Measurements from ENCODE around the gene PROX1. TPM values are rescaled to one million over a fixed set of nuclear protein-coding genes. Genes with fewer than 3 reads are reported as not detected.

Gene PROX1
- polyA plus RNA-seq, 1 donor from 2014 or later, result 0.89 TPM

DNA sequence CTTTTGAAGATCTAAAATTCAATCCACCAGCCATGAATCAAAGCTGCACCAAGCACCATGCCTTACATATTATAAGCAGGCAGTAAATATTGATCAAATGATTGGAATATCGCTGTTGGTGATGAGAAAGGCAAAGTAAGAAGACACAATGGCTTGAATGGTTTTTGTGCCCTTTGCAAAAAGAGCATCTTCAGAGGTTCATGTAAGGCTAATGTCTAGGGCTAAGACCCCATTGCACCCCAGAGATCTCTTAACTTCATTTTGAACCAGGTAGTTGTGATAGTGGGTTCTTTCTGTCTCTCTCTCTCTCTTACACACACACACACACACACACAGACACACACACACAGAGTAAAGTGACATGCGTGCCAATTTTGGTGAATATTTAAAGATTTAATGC, 12.0 kb downstream of the PROX1 start:
- H3K4me1 Mint-ChIP-seq, result no peaks in the 10 kb centered on the region
- peaks cover 2% of the 10 kb centered on the region for H3K27me3 Mint-ChIP-seq
- H3K9me3 Mint-ChIP-seq, result peaks cover 0 to 2% (median 2%) of the 10 kb centered on the region in 3 donors
- H3K4me3 Mint-ChIP-seq, result no peak overlapping the region
- peak overlapping the region in 1 of 3 donors; percentile 3 for H3K27ac Mint-ChIP-seq
- H3K36me3 Mint-ChIP-seq, result no peaks in the 10 kb centered on the region

- H3K9me3 Mint-ChIP-seq, result peaks cover 0 to 2% (median 2%) of the 10 kb centered on the region in 3 donors
- no peaks in the 10 kb centered on the region for H3K27me3 Mint-ChIP-seq
- no peak overlapping the region for H3K27ac Mint-ChIP-seq
- H3K4me1 Mint-ChIP-seq, result no peaks in the 10 kb centered on the region
- no peaks in the 10 kb centered on the region for H3K36me3 Mint-ChIP-seq
- H3K4me3 Mint-ChIP-seq, result no peak overlapping the region
These were observed 14.3 kb downstream of the PROX1 start for GRCh38 chr1:214002060-214002459.

DNA sequence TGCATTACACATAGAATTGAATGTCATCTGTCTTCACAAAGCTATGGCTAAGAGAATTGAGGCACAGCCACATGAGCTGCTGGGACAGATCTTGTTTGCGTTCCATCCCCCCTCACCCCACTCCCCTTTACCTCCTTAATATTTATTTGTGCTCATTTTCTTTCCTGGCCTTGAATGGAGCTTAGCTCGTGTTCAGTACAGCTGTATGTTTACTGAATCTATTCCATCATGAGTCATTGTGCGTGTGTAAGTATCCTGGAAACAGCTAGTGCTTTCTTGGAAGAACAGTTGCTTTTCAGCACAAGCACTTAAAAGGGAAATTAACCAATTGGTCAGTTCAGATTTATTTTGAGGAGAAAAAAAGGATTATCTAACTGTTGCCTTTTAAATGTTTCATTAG, 14.7 kb downstream of the PROX1 start:
- H3K4me3 Mint-ChIP-seq, result no peak overlapping the region
- H3K27me3 Mint-ChIP-seq, result no peaks in the 10 kb centered on the region
- no peak overlapping the region for H3K27ac Mint-ChIP-seq
- H3K36me3 Mint-ChIP-seq, result no peaks in the 10 kb centered on the region
- H3K9me3 Mint-ChIP-seq, result peaks cover 0 to 2% (median 2%) of the 10 kb centered on the region in 3 donors
- H3K4me1 Mint-ChIP-seq, result no peaks in the 10 kb centered on the region

DNA sequence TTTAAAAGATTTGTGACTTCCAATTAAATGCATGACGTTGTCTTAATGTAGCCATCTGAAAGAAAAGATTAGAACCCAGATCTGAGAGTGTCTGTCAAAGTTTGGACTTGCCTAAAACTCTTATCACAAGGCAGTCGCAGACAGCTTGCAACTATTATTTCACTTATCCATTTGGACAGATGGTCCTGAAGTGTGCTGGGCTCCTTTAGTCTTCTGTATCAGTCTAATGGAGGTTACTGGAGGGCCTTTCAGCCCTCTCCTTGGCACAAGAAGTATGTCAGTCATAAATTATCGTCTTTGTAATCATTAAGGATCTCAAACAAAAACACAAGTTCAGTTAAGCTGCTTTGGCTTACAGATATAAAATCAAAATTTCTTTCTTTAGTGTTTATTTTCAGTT, 15.5 kb downstream of the PROX1 start:
- Mint-ChIP-seq H3K9me3 (peaks cover 0 to 2% (median 2%) of the 10 kb centered on the region in 3 donors), H3K4me1 (no peaks in the 10 kb centered on the region), H3K27ac (no peak overlapping the region), H3K4me3 (no peak overlapping the region), H3K27me3 (no peaks in the 10 kb centered on the region), H3K36me3 (no peaks in the 10 kb centered on the region)

DNA sequence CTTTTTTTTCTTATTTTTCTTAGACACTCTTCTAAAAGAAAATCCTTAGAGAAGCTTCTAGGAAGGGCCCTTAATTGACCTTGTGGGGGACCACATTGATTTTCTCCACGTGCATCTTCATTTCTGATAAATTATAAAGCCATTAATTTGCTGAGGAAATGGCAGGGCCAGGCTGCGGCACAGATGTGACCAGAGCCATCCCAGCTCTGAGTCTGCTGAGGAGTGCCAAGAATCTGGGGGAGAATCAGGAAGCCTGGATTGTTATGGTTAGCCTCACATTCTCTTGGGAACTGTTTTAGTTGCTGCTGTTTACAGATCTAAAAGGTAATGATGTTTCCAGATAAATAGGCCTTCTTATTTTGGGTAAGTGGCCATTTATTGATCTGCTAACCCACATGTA, 16.2 kb downstream of the PROX1 start:
- H3K4me3 Mint-ChIP-seq, result no peak overlapping the region
- peaks cover 0 to 2% (median 2%) of the 10 kb centered on the region in 3 donors for H3K9me3 Mint-ChIP-seq
- no peaks in the 10 kb centered on the region for H3K27me3 Mint-ChIP-seq
- no peaks in the 10 kb centered on the region for H3K4me1 Mint-ChIP-seq
- H3K27ac Mint-ChIP-seq, result no peak overlapping the region
- peaks cover 2% of the 10 kb centered on the region for H3K36me3 Mint-ChIP-seq

DNA sequence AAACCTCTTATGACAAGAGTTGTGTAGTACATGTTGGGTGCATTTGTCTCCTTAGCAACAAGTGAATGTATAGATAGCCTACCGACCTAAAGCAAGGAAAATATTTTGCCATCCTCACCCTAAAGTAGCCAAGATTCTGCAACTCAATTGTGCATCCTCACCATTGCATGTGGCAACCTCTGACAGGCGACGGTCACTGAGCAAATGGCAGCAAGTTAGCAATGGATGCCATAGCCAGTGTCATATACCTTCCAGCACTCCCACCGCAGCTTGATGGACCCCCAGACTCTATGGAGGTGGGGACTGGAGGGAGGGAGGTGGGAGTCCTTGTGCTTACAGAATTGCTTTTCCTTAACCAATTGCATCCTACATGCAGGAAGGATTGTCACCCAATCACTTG, 17.0 kb downstream of the PROX1 start:
- Mint-ChIP-seq H3K9me3 (peaks cover 0 to 2% (median 2%) of the 10 kb centered on the region in 3 donors), H3K4me3 (no peak overlapping the region), H3K36me3 (peaks cover 2% of the 10 kb centered on the region), H3K27ac (no peak overlapping the region), H3K27me3 (no peaks in the 10 kb centered on the region), H3K4me1 (no peaks in the 10 kb centered on the region)

DNA sequence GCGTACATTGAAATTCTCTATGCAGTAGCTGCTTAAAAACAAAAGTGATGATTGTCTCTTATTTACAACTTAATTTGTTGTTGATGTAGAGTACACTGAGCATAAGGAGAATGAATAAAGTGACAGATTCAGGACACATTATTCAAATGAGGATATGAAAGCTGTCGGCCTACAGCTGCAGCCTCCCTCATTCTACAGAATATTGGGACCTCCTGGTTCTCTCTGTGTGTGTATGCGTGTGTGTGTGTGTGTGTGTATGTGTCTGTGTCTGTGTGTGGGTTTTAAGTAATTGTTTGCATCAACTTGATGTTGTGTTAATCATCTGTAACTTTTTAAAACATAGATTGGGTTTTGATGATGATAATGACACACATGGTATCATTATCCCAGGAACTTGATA, 17.9 kb downstream of the PROX1 start:
- Mint-ChIP-seq H3K9me3 (peaks cover 0 to 2% (median under 1%) of the 10 kb centered on the region in 3 donors), H3K4me1 (no peaks in the 10 kb centered on the region), H3K27ac (no peak overlapping the region), H3K36me3 (peaks cover 2% of the 10 kb centered on the region), H3K27me3 (no peaks in the 10 kb centered on the region), H3K4me3 (no peak overlapping the region)

DNA sequence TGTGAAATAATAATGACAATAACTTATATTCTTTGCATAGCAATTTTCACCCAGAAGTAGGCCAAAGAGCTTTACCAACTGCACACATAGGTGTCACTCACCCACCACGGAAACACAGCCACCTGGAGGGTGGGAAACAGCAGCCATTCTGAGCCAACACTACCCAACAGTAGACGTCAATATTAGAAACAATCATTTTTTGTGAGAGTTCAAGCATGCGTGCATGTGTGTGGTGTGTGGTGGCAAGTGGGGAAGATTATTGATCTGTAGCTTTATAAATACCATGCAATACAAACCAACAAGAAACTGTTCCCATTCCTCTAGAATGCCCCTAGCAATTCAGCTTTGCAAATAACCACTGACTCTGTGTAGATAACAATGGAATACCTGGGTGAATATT, 19.1 kb downstream of the PROX1 start:
- Mint-ChIP-seq H3K27me3 (no peaks in the 10 kb centered on the region), H3K4me1 (no peaks in the 10 kb centered on the region), H3K4me3 (no peak overlapping the region), H3K9me3 (peaks cover 0 to 2% (median 0%) of the 10 kb centered on the region in 3 donors), H3K27ac (no peak overlapping the region), H3K36me3 (peaks cover 2% of the 10 kb centered on the region)

DNA sequence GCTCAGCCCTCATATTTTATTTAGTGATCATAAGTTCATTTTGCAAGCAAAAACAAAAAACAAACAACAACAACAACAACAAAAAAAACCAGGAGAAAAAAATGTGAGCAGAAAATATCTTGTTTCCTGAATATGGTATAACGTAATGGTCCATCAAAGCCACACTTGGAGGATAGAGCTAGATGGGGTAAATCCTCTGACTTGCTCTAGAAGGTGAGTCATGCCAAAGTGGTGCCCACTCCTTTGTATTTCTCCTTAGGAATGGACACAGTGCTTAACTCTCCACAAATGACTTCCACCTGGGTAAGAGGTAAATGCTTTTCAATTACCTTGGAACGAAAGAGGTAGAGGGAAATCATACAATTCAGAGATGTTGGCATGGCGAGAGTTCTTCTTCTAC, 20.6 kb downstream of the PROX1 start:
- no peaks in the 10 kb centered on the region for H3K4me1 Mint-ChIP-seq
- H3K27me3 Mint-ChIP-seq, result no peaks in the 10 kb centered on the region
- no peak overlapping the region for H3K27ac Mint-ChIP-seq
- H3K36me3 Mint-ChIP-seq, result peaks cover 2% of the 10 kb centered on the region
- H3K9me3 Mint-ChIP-seq, result no peaks in the 10 kb centered on the region
- no peak overlapping the region for H3K4me3 Mint-ChIP-seq

DNA sequence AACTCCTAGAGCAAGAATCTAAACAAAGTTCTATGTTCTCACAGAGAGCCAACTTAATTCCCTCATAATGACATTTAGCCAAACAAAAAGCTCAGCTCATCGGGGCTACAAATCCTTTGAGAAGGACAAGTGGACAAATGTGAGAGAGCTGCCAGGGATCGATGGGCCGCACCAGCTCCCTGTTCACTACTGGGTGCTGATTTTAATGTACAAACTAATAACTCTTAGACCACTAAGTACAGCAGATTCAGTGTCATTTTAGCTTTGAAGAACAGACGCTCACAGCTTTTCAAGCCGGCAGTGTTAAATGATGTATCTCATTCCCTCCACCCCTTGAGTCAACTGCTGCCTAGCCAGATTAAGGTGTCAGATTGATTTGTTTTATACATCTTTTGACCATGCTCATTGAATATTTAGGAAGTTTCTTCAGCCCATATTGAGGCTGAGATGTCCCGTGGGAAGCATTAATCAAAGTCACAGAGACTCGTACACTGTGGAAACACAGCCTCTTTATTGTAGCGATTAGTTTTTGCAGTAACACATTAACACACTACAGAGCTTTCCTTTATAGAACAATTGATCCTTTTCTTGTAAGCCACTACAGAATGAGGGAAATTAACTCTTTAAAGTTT, 21.1 kb downstream of the PROX1 start:
- no peak overlapping the region for H3K27ac Mint-ChIP-seq
- no peak overlapping the region for H3K4me3 Mint-ChIP-seq
- H3K4me1 Mint-ChIP-seq, result no peaks in the 10 kb centered on the region
- peaks cover 0 to 1% (median 0%) of the 10 kb centered on the region in 3 donors for H3K9me3 Mint-ChIP-seq
- H3K27me3 Mint-ChIP-seq, result no peaks in the 10 kb centered on the region
- peaks cover 2% of the 10 kb centered on the region for H3K36me3 Mint-ChIP-seq

DNA sequence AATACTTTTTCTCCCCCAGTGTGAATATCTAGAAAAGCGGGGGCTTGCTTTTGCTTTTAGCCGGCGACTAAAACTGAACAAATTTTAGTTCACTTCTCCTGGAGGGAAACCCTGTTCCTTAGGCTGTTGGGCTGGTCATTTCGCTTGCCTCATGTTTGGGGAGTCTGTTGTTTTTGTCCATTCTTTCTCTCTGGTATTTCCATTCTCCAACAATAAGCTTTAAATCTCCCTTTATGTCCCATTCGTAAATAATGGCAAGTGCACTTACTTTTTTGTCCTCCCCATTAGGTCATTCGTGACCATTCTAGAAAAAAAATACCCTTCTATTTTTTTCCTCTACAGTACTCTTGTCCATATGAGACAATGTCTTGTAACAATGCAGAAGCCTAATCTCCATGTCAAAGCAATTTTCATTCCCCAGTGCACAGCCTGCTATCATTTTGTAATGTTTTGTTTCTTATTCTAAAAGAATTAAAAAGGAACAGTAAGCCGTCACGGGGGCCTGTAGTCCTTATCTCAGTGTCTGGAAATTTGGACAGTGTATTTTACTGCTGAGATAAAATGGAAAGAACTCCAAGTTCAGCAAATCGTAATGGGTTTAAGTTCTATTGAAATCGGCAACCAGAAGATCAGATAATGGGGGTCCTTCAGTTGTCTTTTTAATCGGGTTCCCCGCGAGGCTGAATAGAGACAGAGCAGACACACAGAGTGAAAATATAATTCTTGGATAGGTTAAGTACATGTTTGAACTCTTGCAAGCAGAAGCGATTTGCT, 21.8 kb downstream of the PROX1 start:
- H3K36me3 Mint-ChIP-seq, result peaks cover 2% of the 10 kb centered on the region
- H3K9me3 Mint-ChIP-seq, result peaks cover 0 to 3% (median 0%) of the 10 kb centered on the region in 3 donors
- no peak overlapping the region for H3K4me3 Mint-ChIP-seq
- no peak overlapping the region for H3K27ac Mint-ChIP-seq
- H3K4me1 Mint-ChIP-seq, result no peaks in the 10 kb centered on the region
- H3K27me3 Mint-ChIP-seq, result no peaks in the 10 kb centered on the region

- H3K27ac Mint-ChIP-seq, result no peak overlapping the region
- peaks cover 2% of the 10 kb centered on the region for H3K36me3 Mint-ChIP-seq
- no peaks in the 10 kb centered on the region for H3K4me1 Mint-ChIP-seq
- H3K4me3 Mint-ChIP-seq, result no peak overlapping the region
- no peaks in the 10 kb centered on the region for H3K27me3 Mint-ChIP-seq
- H3K9me3 Mint-ChIP-seq, result peaks cover 0 to 3% (median 0%) of the 10 kb centered on the region in 3 donors
These were observed 22.4 kb downstream of the PROX1 start for GRCh38 chr1:214010197-214010573.

DNA sequence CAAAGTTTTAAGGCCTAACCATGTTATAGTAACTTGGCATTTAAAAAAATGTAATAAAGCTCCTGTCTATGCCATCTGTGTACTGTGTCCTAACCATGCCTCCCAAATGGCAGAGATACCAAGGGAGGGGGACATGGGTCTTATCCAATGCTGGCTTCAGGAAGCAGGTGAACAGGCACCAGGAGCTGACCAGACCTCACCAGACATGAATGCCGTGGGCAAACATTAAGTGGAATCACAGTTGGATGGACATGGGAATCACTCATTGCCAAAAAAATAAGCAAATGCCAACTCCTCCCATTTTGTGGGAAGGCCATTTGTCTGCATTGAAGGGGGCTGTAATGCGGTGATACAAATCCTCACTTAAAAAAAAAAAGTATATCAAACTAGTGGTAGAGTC, 22.9 kb downstream of the PROX1 start:
- Mint-ChIP-seq H3K4me1 (no peaks in the 10 kb centered on the region), H3K4me3 (no peak overlapping the region), H3K9me3 (peaks cover 0 to 3% (median 0%) of the 10 kb centered on the region in 3 donors), H3K27ac (no peak overlapping the region), H3K36me3 (peaks cover 2% of the 10 kb centered on the region), H3K27me3 (no peaks in the 10 kb centered on the region)

DNA sequence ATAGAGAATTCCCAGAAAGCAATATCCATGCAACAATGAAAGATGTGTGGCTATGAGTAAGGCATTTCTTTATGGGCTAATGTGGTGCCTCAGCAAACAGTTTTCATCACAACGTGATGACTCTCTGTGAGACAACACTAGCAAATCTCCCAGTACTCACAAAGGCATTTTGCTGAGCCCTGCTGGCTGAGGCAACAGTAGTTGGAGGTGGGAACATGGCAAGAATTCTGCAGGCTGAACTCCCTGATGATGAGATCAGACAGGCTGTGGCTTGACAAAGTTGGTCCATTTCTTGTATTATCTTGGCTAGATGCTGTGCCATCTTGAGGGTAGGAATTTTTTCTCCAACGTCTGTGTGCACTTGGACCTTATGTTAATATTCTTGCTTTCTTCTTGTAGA, 24.6 kb downstream of the PROX1 start:
- no peaks in the 10 kb centered on the region for H3K27me3 Mint-ChIP-seq
- H3K9me3 Mint-ChIP-seq, result peaks cover 0 to 3% (median 0%) of the 10 kb centered on the region in 3 donors
- no peak overlapping the region for H3K27ac Mint-ChIP-seq
- peaks cover 2% of the 10 kb centered on the region for H3K36me3 Mint-ChIP-seq
- H3K4me1 Mint-ChIP-seq, result no peaks in the 10 kb centered on the region
- H3K4me3 Mint-ChIP-seq, result no peak overlapping the region

DNA sequence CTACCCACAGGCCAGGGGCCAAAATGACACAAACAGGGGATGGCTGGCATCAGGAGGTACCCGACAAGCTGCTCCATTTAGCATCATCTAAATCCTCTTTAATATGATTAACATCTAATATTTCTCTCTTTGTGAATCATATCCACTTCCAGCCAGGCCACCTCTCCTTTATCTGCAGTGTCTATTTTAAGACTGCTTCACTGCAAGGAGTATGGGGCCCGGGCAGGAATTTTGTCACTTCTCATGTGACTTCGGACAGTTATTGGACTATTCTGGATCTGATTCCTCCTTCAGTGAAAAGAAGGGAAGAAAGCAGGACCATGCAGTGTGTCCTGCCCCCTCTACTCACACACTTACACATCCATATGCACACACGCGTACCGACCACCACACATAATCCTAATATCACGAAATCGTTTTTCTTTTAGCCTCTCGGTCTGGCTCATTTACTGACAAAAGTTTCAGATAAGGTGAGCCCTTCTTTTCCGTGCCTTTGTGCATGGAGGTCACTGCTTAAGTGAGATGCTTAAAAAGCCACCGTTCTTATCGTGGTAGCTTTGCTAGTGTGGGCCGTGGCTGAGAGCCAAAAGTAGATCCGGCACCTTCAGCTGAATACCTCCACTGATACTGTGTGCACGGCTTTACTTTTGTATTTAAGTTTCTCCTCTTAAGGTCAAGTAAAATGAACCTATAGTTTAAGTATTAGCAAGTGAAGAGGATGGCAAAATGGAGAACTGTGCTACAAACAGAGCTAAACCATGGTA, 26.0 kb downstream of the PROX1 start:
- Mint-ChIP-seq H3K4me3 (no peak overlapping the region), H3K27me3 (no peaks in the 10 kb centered on the region), H3K4me1 (peaks cover 0 to 2% (median 0%) of the 10 kb centered on the region in 3 donors), H3K36me3 (no peaks in the 10 kb centered on the region), H3K9me3 (peaks cover 0 to 3% (median 0%) of the 10 kb centered on the region in 3 donors), H3K27ac (no peak overlapping the region)

Data from IgD-negative memory B cell (primary cell).